Measurements from ENCODE around the gene RPS15.

Gene RPS15

GRCh38 chr19:1449467-1450442 is 11.6 kb downstream of the RPS15 start, which contains the start of gene APC2:
Gene APC2 (plus strand): TSS chr19:1450121. CDS start chr19:1453002, 2,881 bp downstream.
- FAIRE-seq (no peak), DNase-seq (ENCODE audit: insufficient read length, low spot score) (no peak)
- TF ChIP-seq PAX5 (IDR thresholded peaks at IDR 0.05; ENCODE audit: insufficient read depth, low read length, severe bottlenecking) (no peak), POLR2AphosphoS5 (IDR thresholded peaks at IDR 0.05; ENCODE audit: low read depth, low read length) (no peak), POU2F2 (IDR thresholded peaks at IDR 0.05; ENCODE audit: low read depth, low read length) (no peak), SPI1 (IDR thresholded peaks at IDR 0.05; ENCODE audit: low read depth, low read length) (no peak)

GRCh38 chr19:1450735-1451731 is 12.8 kb downstream of the RPS15 start:
- no peak for DNase-seq (ENCODE audit: insufficient read length, low spot score)
- FAIRE-seq: no peak
- TF ChIP-seq POLR2AphosphoS5 (IDR thresholded peaks at IDR 0.05; ENCODE audit: low read depth, low read length): no peak
- TF ChIP-seq POLR2A (IDR thresholded peaks at IDR 0.05; ENCODE audit: low read depth, low read length): no peak
- no peak for TF ChIP-seq POU2F2 (IDR thresholded peaks at IDR 0.05; ENCODE audit: low read depth, low read length)
- no peak for TF ChIP-seq SPI1 (IDR thresholded peaks at IDR 0.05; ENCODE audit: low read depth, low read length)
- TF ChIP-seq TAF1 (IDR thresholded peaks at IDR 0.05; ENCODE audit: low read depth, low read length): no peak
- no peak for TF ChIP-seq PAX5 (IDR thresholded peaks at IDR 0.05; ENCODE audit: insufficient read depth, low read length, severe bottlenecking)

GRCh38 chr19:1451916-1452801 is 14.0 kb downstream of the RPS15 start:
- no peak for DNase-seq (ENCODE audit: insufficient read length, low spot score)
- TF ChIP-seq POLR2AphosphoS5 (IDR thresholded peaks at IDR 0.05; ENCODE audit: low read depth, low read length): no peak
- TF ChIP-seq SPI1 (IDR thresholded peaks at IDR 0.05; ENCODE audit: low read depth, low read length): no peak
- no peak for FAIRE-seq

- TF ChIP-seq POLR2A (IDR thresholded peaks at IDR 0.05; ENCODE audit: low read depth, low read length): no peak
- TF ChIP-seq POLR2AphosphoS5 (IDR thresholded peaks at IDR 0.05; ENCODE audit: low read depth, low read length): no peak
- TF ChIP-seq SPI1 (IDR thresholded peaks at IDR 0.05; ENCODE audit: low read depth, low read length): no peak
- TF ChIP-seq PAX5 (IDR thresholded peaks at IDR 0.05; ENCODE audit: insufficient read depth, low read length, severe bottlenecking): no peak
- TF ChIP-seq TAF1 (IDR thresholded peaks at IDR 0.05; ENCODE audit: low read depth, low read length): no peak
- no peak for TF ChIP-seq POU2F2 (IDR thresholded peaks at IDR 0.05; ENCODE audit: low read depth, low read length)
- no peak for DNase-seq (ENCODE audit: insufficient read length, low spot score)
- no peak for FAIRE-seq
Measured at GRCh38 chr19:1452802-1453524, 14.8 kb downstream of the RPS15 start.

GRCh38 chr19:1453525-1454364 is 15.5 kb downstream of the RPS15 start:
- FAIRE-seq (peak; percentile 50), DNase-seq (ENCODE audit: insufficient read length, low spot score) (no peak)
- TF ChIP-seq POLR2AphosphoS5 (IDR thresholded peaks at IDR 0.05; ENCODE audit: low read depth, low read length) (no peak), POLR2A (IDR thresholded peaks at IDR 0.05; ENCODE audit: low read depth, low read length) (no peak), TAF1 (IDR thresholded peaks at IDR 0.05; ENCODE audit: low read depth, low read length) (no peak), PAX5 (IDR thresholded peaks at IDR 0.05; ENCODE audit: insufficient read depth, low read length, severe bottlenecking) (no peak), SPI1 (IDR thresholded peaks at IDR 0.05; ENCODE audit: low read depth, low read length) (no peak), POU2F2 (IDR thresholded peaks at IDR 0.05; ENCODE audit: low read depth, low read length) (no peak)

GRCh38 chr19:1455002-1455335 is 16.8 kb downstream of the RPS15 start:
- no peak for FAIRE-seq
- no peak for DNase-seq (ENCODE audit: insufficient read length, low spot score)
- TF ChIP-seq TAF1 (IDR thresholded peaks at IDR 0.05; ENCODE audit: low read depth, low read length): no peak
- TF ChIP-seq POLR2AphosphoS5 (IDR thresholded peaks at IDR 0.05; ENCODE audit: low read depth, low read length): no peak
- no peak for TF ChIP-seq POU2F2 (IDR thresholded peaks at IDR 0.05; ENCODE audit: low read depth, low read length)
- no peak for TF ChIP-seq POLR2A (IDR thresholded peaks at IDR 0.05; ENCODE audit: low read depth, low read length)
- TF ChIP-seq SPI1 (IDR thresholded peaks at IDR 0.05; ENCODE audit: low read depth, low read length): no peak
- no peak for TF ChIP-seq PAX5 (IDR thresholded peaks at IDR 0.05; ENCODE audit: insufficient read depth, low read length, severe bottlenecking)

- FAIRE-seq (peak; percentile 45), DNase-seq (ENCODE audit: insufficient read length, low spot score) (no peak)
- peak; percentile 49 for TF ChIP-seq SPI1 (IDR thresholded peaks at IDR 0.05; ENCODE audit: low read depth, low read length)
- no peak for TF ChIP-seq PAX5 (IDR thresholded peaks at IDR 0.05; ENCODE audit: insufficient read depth, low read length, severe bottlenecking)
Measured at GRCh38 chr19:1455336-1456120, 17.3 kb downstream of the RPS15 start.

All from GM12891 (cell line).